Nephron progenitor cell (in vitro differentiated cells): ENCODE measurements around the gene PSMC4.

Experiments used
- DNase-seq: peaks from one replicate; pipeline ENCODE4 v3.0.0; 2021
- H3K27ac Mint-ChIP-seq: 2 replicates; pipeline ENCODE4 v1.8.0; 2021; ENCODE audit warnings: mild to moderate bottlenecking, moderate library complexity, mixed read lengths
- H3K27me3 Mint-ChIP-seq: 2 replicates; pipeline ENCODE4 v1.8.0; 2021; ENCODE audit warnings: mild to moderate bottlenecking, low read depth, mixed read lengths; ENCODE audit not compliant: poor library complexity
- H3K36me3 Mint-ChIP-seq: 2 replicates; pipeline ENCODE4 v1.8.0; 2021; ENCODE audit warnings: low read depth, mixed read lengths
- H3K4me1 Mint-ChIP-seq: 2 replicates; pipeline ENCODE4 v1.8.0; 2021; ENCODE audit warnings: mixed read lengths
- H3K4me3 Mint-ChIP-seq: 2 replicates; pipeline ENCODE4 v1.8.0; 2021; ENCODE audit warnings: mild to moderate bottlenecking, moderate library complexity, mixed read lengths
- H3K9me3 Mint-ChIP-seq: 2 replicates; pipeline ENCODE4 v1.8.0; 2021; ENCODE audit warnings: mild to moderate bottlenecking, moderate library complexity, mixed read lengths
- TF ChIP-seq, protein P1 (sequence below): fragments of 200-600 bp; sonication (generic); IDR thresholded peaks from 2 replicates; pipeline ENCODE4 v1.5.0; 2021; ENCODE audit warnings: antibody characterized with exemption

Gene PSMC4

DNA sequence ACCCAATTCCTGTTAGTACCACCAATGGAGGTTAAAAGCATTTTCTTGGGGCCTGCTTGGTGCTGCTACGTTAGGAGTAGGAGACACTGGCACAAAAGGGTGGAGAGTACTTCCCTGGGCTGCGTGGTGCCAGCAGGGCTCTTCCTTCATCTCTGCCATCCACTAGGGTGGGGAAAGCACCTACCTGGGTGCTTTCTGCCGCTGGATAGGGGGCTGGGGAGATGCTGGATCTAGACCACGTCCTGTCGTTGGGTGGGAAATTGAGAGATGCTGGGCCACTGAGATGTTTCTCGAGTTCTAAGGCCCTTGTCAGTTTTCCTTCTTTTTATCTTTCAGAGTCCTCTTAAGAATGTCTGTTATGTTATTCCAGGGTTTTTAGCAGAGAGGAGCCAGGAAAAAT is 29.8 kb upstream of the PSMC4 start:
- TF ChIP-seq, protein P1, sequence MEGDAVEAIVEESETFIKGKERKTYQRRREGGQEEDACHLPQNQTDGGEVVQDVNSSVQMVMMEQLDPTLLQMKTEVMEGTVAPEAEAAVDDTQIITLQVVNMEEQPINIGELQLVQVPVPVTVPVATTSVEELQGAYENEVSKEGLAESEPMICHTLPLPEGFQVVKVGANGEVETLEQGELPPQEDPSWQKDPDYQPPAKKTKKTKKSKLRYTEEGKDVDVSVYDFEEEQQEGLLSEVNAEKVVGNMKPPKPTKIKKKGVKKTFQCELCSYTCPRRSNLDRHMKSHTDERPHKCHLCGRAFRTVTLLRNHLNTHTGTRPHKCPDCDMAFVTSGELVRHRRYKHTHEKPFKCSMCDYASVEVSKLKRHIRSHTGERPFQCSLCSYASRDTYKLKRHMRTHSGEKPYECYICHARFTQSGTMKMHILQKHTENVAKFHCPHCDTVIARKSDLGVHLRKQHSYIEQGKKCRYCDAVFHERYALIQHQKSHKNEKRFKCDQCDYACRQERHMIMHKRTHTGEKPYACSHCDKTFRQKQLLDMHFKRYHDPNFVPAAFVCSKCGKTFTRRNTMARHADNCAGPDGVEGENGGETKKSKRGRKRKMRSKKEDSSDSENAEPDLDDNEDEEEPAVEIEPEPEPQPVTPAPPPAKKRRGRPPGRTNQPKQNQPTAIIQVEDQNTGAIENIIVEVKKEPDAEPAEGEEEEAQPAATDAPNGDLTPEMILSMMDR = no peak
- DNase-seq = no peak
- Mint-ChIP-seq H3K27ac (no peak overlapping the region), H3K27me3 (peaks cover 20% of the 10 kb centered on the region), H3K4me1 (peaks cover 21% of the 10 kb centered on the region), H3K9me3 (peaks cover 20% of the 10 kb centered on the region), H3K4me3 (no peak overlapping the region), H3K36me3 (no peaks in the 10 kb centered on the region)

DNA sequence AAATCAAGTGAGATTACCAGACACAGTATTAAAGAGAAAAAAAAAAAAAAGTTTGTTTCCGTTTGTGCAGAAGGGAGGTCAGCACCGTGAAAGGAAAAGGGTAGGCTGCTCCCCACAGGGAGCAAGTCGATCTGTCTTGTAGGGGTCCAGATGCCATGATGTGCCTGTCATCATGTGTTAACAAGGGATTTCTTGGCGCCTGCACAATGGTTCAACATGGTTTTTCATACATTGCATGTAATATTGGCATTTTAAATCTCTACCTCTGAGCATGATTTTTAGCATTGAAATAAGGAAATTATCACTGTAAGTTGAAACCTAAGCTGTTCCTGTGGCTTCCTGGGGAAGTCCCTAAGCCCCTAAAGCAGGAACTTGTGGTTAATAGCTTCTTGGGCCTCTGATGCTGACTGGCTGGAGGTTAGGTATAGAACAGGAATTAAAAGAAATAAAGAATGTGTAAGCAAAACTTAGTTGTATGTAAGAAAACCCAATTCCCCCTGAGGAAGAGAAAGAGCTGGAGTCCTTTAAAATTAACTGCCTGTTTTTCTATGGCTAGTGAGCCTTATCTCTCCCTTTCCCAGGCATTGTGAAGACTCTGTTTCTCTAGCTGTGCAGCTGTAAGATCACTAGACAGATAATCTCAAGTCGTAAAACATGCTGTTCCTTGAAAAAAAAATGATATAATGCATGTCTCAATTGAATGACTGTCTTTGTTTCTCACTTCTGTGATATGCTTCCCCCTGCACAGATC is 29.2 kb upstream of the PSMC4 start:
- Mint-ChIP-seq H3K27me3 (peaks cover 16% of the 10 kb centered on the region), H3K27ac (peak overlapping the region; percentile 34), H3K36me3 (no peaks in the 10 kb centered on the region), H3K9me3 (peaks cover 20% of the 10 kb centered on the region), H3K4me3 (no peak overlapping the region), H3K4me1 (peaks cover 21% of the 10 kb centered on the region)
- no peak for DNase-seq
- TF ChIP-seq, protein P1 = no peak

DNA sequence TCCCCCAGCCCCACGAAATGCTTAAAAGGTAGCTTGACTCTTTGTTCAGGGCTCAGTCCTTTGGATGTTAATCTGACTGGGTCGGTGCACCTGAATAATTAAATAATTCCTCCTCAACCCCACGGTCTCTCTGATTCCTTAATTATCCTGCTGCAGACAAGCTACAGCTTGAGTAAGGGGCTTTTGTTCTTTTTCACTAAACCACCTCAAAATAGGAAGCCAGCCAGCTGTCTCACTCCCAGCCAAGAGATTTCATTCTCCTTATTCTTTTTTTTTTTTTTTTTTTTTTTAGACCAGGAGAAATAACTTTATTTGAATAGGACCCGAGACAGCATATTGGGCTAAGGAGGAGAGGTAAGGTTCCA is 28.6 kb upstream of the PSMC4 start:
- TF ChIP-seq, protein P1 = no peak
- Mint-ChIP-seq H3K36me3 (no peaks in the 10 kb centered on the region), H3K27me3 (peaks cover 12% of the 10 kb centered on the region), H3K4me1 (peaks cover 21% of the 10 kb centered on the region), H3K4me3 (no peak overlapping the region), H3K9me3 (peaks cover 20% of the 10 kb centered on the region), H3K27ac (peak overlapping the region; percentile 34)
- no peak for DNase-seq

DNA sequence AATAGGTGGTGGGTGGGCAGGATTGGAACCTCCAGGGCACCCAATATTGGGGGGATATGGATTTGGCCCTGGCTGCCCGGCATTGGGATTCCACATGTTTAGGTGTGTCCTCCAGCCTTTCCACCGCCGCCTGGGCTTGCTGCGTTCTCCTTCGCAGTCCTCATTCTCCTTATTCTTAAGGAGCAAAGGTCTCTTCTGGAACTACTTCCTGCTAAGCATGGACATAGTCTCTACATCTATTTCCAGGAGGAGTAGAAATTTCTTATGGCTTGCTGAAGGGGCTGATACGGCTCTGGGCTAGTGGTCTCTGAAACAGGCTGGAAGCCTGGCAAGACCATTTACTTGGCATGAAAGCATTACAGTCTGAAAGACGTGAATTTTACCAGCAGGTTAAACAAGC is 27.4 kb upstream of the PSMC4 start:
- Mint-ChIP-seq H3K4me3 (no peak overlapping the region), H3K9me3 (peaks cover 20% of the 10 kb centered on the region), H3K4me1 (peaks cover 21% of the 10 kb centered on the region), H3K27ac (no peak overlapping the region), H3K27me3 (peaks cover 9% of the 10 kb centered on the region), H3K36me3 (no peaks in the 10 kb centered on the region)
- no peak for DNase-seq
- TF ChIP-seq, protein P1 = no peak

DNA sequence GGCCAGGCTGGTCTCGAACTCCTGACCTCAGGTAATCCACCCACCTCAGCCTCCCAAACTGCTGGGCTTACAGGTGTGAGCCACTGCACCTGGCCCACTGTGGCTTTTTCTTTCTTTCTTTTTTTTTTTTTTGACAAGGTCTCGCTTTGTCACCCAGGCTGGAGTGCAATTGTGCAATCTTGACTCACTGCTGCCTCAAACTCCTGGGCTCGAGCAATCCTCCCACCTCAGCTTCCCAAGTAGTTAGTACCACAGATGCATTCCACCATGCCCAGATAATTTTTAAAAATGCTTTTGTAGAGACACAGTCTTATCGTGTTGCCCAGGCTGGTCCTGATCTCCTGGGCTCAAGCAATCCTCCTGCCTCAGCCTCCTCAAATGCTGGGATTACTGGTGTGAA is 24.4 kb upstream of the PSMC4 start:
- H3K27me3 Mint-ChIP-seq = peaks cover 3% of the 10 kb centered on the region
- H3K27ac Mint-ChIP-seq = peak overlapping the region; percentile 70
- no peaks in the 10 kb centered on the region for H3K9me3 Mint-ChIP-seq

More for the DNA sequence above, 24.4 kb upstream of the PSMC4 start:
- TF ChIP-seq, protein P1 = no peak
- DNase-seq = no peak
- Mint-ChIP-seq H3K4me1 (peaks cover 16% of the 10 kb centered on the region), H3K4me3 (no peak overlapping the region), H3K36me3 (no peaks in the 10 kb centered on the region)
